ENCODE results near the gene IGLL5. TPM values are rescaled to one million over a fixed set of nuclear protein-coding genes. Genes with fewer than 3 reads are reported as not detected.
A peak's percentile ranks its signal among the peaks of the same experiment; 100 is the strongest.

The IGLL5 gene
- total and polyA plus RNA-seq, 9 of the 15 experiments (the other 6 are each of a cell fraction or from before 2014, with no cell fraction given) = not detected

DNA sequence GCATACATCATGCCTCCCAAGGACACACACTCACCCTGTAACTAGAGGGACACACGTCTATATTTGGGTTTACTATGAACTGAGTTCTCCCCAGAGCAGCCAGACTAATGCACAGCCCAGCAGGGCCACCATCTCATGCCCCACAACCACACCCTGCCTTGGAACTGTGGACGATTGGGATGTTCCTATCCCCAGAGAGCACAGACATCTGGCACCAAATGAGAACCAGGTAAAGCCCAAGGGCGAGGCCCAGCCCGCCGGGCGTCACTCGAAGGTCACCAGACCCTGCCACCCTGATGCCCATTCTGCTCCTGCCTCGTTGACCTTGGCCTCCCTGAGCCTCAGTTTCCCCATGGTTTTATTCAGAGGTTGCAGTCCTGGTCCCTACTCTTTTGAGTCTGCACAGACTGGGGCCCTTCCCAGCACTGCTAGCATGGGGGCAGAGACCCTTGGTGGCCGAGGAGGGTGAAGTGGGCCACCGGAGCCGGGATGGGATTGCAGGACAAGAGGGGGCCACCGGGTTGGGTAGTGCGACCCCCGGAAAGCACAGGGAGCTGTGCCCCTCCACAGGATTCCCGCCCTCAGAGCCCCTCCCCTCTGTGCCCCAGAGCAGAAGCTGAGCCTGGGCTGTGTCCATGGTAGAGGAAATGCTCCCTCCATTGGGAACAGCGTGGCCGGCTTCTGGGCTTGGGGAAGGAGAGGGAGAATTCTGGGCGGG is 56.8 kb downstream of the IGLL5 start:
- H3K4me3 ChIP-seq = no peak overlapping the region
- H3K4me1 ChIP-seq (replicated peaks in 1 of 2; ENCODE audit: control insufficient read depth in 2 of 2, insufficient read depth in 2 of 2, low read length in 2 of 2) = peaks cover 0 to 3% of the 10 kb centered on the region in 2 experiments; a peak in 1 of 5 replicates
- H3K27ac ChIP-seq (ENCODE audit: extremely low read depth, low read depth, low read length) = no peak overlapping the region
- intact Hi-C loops (cut with micrococcal nuclease) = loop anchor here (5.0 kb wide), 1 partner anchor 482 kb away; no protein-coding TSS in a partner anchor
- under 1% methylated on average over 18 of the region's 18 CpGs for WGBS (ENCODE audit: insufficient coverage, low coverage, missing lambda C conversion rate)
- ChIA-PET CTCF (ENCODE audit: low intra/inter-chr PET ratio) (interaction anchor here (1.0 to 3.0 kb wide), 7 partner anchors 11 to 195 kb away, joined by 3 to 30 read pairs (median 4); no protein-coding TSS in a partner anchor), POLR2A (interaction anchor here (0.6 to 7.7 kb wide), 13 partner anchors 9 to 194 kb away, joined by 3 to 74 read pairs (median 4); no protein-coding TSS in a partner anchor)
- no peaks in the 10 kb centered on the region for H3K9me3 ChIP-seq (replicated peaks; ENCODE audit: control insufficient read depth, insufficient read depth, low read depth, low read length)
- H3K79me2 ChIP-seq (ENCODE audit: control insufficient read depth, insufficient read depth, low read length) = no peaks in the 10 kb centered on the region
- FAIRE-seq (no peak), ATAC-seq (no peak), DNase-seq (ENCODE audit: extremely low read depth in 1 of 4, low spot score in 3 of 4) (peak in 1 of 4 experiments; percentile 52)
- TF ChIP-seq ZKSCAN3 (CRISPR knock-in tag; IDR thresholded peaks at IDR 0.05) = no peak
- no peak for TF ChIP-seq RBM17 (IDR thresholded peaks at IDR 0.05; ENCODE audit: borderline replicate concordance, low read depth, low read length)
- TF ChIP-seq ZNF830 (CRISPR knock-in tag; IDR thresholded peaks at IDR 0.05) = no peak
- TF ChIP-seq ZNF134 (CRISPR knock-in tag; conservative IDR thresholded peaks at IDR 0.05) = no peak
- TF ChIP-seq ZBTB33 (CRISPR knock-in tag; IDR thresholded peaks at IDR 0.05) = no peak
- TF ChIP-seq CEBPG (CRISPR knock-in tag; IDR thresholded peaks at IDR 0.05) = no peak
- TF ChIP-seq CEBPG (tag; conservative IDR thresholded peaks at IDR 0.05 in 1 of 2, IDR thresholded peaks at IDR 0.05 in 1 of 2) = no peak
- TF ChIP-seq, protein P1, sequence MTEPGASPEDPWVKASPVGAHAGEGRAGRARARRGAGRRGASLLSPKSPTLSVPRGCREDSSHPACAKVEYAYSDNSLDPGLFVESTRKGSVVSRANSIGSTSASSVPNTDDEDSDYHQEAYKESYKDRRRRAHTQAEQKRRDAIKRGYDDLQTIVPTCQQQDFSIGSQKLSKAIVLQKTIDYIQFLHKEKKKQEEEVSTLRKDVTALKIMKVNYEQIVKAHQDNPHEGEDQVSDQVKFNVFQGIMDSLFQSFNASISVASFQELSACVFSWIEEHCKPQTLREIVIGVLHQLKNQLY (CRISPR knock-in tag; conservative IDR thresholded peaks at IDR 0.05) = peak in 1 of 2 experiments; percentile 60; a peak in 1 of 4 replicates
- TF ChIP-seq PURB (CRISPR knock-in tag; IDR thresholded peaks at IDR 0.05; ENCODE audit: low read depth) = no peak
- TF ChIP-seq ZNF184 (CRISPR knock-in tag; IDR thresholded peaks at IDR 0.05) = peak; percentile 28; the same call in 1 of the 2 replicates
- TF ChIP-seq HLTF (IDR thresholded peaks at IDR 0.05) = no peak
- no peak for TF ChIP-seq DIDO1 (tag; IDR thresholded peaks at IDR 0.05; ENCODE audit: low read depth)
- TF ChIP-seq JUND (IDR thresholded peaks at IDR 0.05; ENCODE audit: borderline replicate concordance, low read depth, low read length) = no peak
- TF ChIP-seq JUND (tag; IDR thresholded peaks at IDR 0.05; ENCODE audit: borderline replicate concordance, low read depth, low read length) = no peak
- TF ChIP-seq SIN3A (IDR thresholded peaks at IDR 0.05; ENCODE audit: borderline replicate concordance in 2 of 2, control insufficient read depth in 1 of 2, low read depth in 2 of 2, low read length in 2 of 2) = no peak
- no peak for TF ChIP-seq RBM14 (IDR thresholded peaks at IDR 0.05; ENCODE audit: borderline replicate concordance, insufficient read depth, low read depth, low read length)
- TF ChIP-seq, protein P2, sequence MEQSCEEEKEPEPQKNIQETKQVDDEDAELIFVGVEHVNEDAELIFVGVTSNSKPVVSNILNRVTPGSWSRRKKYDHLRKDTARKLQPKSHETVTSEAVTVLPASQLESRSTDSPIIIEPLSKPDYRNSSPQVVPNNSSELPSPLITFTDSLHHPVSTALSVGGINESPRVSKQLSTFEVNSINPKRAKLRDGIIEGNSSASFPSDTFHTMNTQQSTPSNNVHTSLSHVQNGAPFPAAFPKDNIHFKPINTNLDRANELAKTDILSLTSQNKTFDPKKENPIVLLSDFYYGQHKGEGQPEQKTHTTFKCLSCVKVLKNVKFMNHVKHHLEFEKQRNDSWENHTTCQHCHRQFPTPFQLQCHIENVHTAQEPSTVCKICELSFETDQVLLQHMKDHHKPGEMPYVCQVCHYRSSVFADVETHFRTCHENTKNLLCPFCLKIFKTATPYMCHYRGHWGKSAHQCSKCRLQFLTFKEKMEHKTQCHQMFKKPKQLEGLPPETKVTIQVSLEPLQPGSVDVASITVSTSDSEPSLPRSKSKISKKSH (CRISPR knock-in tag; IDR thresholded peaks at IDR 0.05) = no peak
- H4K20me1 ChIP-seq (replicated peaks; ENCODE audit: control insufficient read depth, insufficient read depth, low read length) = peaks cover 34% of the 10 kb centered on the region
- H3K4me2 ChIP-seq (ENCODE audit: insufficient read depth, low read length) = no peak overlapping the region
- no peaks in the 10 kb centered on the region for H3K36me3 ChIP-seq (ENCODE audit: control insufficient read depth, insufficient read depth, low read length)
- peaks cover 19 to 32% of the 10 kb centered on the region in 2 experiments; a peak in 4 of 5 replicates for H3K27me3 ChIP-seq (ENCODE audit: control insufficient read depth in 2 of 2, insufficient read depth in 2 of 2, low read length in 2 of 2)
- H3K9ac ChIP-seq (ENCODE audit: insufficient read depth in 1 of 2, low read depth in 2 of 2, low read length in 2 of 2) = peak overlapping the region in 1 of 2 experiments; percentile 5; a peak in 1 of 4 replicates
- in situ Hi-C loops (cut with MboI) = loop anchor here (25.0 kb wide), 1 partner anchor 1318 kb away; the partner anchor contains the start of gene SPECC1L
- BruUV-seq (replicated peaks) = no TSS peak
- peaks cover 13% of the 10 kb centered on the region for H3K9me1 ChIP-seq (ENCODE audit: control insufficient read depth, insufficient read depth, low read length)
- H2AFZ ChIP-seq (ENCODE audit: low read depth, low read length) = no peak overlapping the region

All from K562 (cell line).